ENCODE data around the gene LPO. TPM values are rescaled to one million over a fixed set of nuclear protein-coding genes. Genes with fewer than 3 reads are reported as not detected.

Gene LPO
- total and polyA plus RNA-seq, 2 donors (not counting 3 experiments of a cell fraction or from before 2014, with no cell fraction given), result not detected

DNA sequence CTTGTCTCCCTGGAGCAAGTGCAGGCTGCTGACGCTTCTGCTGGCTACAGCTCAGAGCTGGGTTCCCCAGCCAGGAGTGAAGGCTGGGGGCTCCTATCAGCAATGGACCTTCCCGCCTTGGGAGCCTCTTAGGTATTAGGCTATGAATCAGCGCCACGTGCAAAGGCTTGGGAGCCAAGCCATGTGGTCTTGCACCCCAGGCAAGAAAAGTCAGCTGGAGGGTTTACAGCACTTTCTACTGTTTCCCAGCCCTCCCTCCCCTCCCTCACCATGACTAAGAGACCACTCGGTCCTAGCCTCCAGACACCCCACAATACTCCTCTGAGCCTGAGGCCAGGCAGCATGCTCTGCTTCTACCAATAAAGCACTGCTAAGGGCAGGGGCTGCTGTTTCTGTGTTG is 33.6 kb upstream of the LPO start:
- dilution Hi-C loops (cut with MboI; ENCODE audit: extremely low pct_ligation_motif_present, low sequenced_read_pairs) (no loop called here), intact Hi-C loops (cut with micrococcal nuclease) (loop anchor here (5.0 kb wide), 1 partner anchor 43 kb away; no protein-coding TSS in a partner anchor)
- Histone ChIP-seq H3K4me1 (ENCODE audit: control insufficient read depth, extremely low read depth, insufficient read depth, low read length) (no peaks in the 10 kb centered on the region), H3K4me2 (ENCODE audit: insufficient read depth, low read length) (no peak overlapping the region), H3K79me2 (ENCODE audit: control insufficient read depth, insufficient read depth, low read length) (no peaks in the 10 kb centered on the region), H3K4me3 (replicated peaks in 1 of 3; ENCODE audit: insufficient read depth in 1 of 3, low read depth in 1 of 3, low read length in 3 of 3) (no peak overlapping the region), H3K27me3 (ENCODE audit: control insufficient read depth in 2 of 2, insufficient read depth in 2 of 2, low read length in 2 of 2) (peaks cover 0 to 3% of the 10 kb centered on the region in 2 experiments), H3K9ac (replicated peaks; ENCODE audit: extremely low read depth, insufficient read depth, low read length) (no peak overlapping the region), H3K36me3 (ENCODE audit: control insufficient read depth in 2 of 2, extremely low read depth in 1 of 2, insufficient read depth in 2 of 2, low read length in 2 of 2) (peaks cover 0 to 6% of the 10 kb centered on the region in 2 experiments), H2AFZ (ENCODE audit: low read depth, low read length) (no peak overlapping the region), H3K9me1 (replicated peaks; ENCODE audit: control insufficient read depth, extremely low read depth, insufficient read depth, low read length) (no peaks in the 10 kb centered on the region), H4K20me1 (replicated peaks; ENCODE audit: control insufficient read depth, extremely low read depth, insufficient read depth, low read length) (no peaks in the 10 kb centered on the region), H3K27ac (ENCODE audit: insufficient read depth, low read depth, low read length) (no peak overlapping the region), H3K9me3 (replicated peaks; ENCODE audit: control insufficient read depth, insufficient read depth, low read length) (no peaks in the 10 kb centered on the region)
- FAIRE-seq, result no peak
- no peak for DNase-seq (ENCODE audit: low read depth, low spot score)
- POLR2A ChIA-PET, result no interaction called here
- BruUV-seq (replicated peaks), result no TSS peak
- CTCF ChIA-PET, result interaction anchor here (0.6 kb wide), 1 partner anchor 114 kb away, joined by 3 read pairs; no protein-coding TSS in a partner anchor
- TF ChIP-seq FOS (IDR thresholded peaks at IDR 0.05; ENCODE audit: borderline replicate concordance, insufficient read depth, low read length) (no peak), CTCF (IDR thresholded peaks at IDR 0.05; ENCODE audit: extremely low read depth in 1 of 2, insufficient read depth in 1 of 2, low read depth in 1 of 2, low read length in 2 of 2) (no peak), JUN (IDR thresholded peaks at IDR 0.05; ENCODE audit: borderline replicate concordance, insufficient read depth, insufficient read length, low read depth) (no peak), GATA2 (IDR thresholded peaks at IDR 0.05; ENCODE audit: insufficient read depth, insufficient read length, low read depth, low read length) (no peak), EZH2 (IDR thresholded peaks at IDR 0.05; ENCODE audit: borderline replicate concordance, low read depth, low read length, severe bottlenecking) (no peak), MYC (IDR thresholded peaks at IDR 0.05; ENCODE audit: low read depth, low read length) (no peak), POLR2AphosphoS5 (IDR thresholded peaks at IDR 0.05; ENCODE audit: insufficient read depth, low read depth, low read length) (no peak), POLR2A (IDR thresholded peaks at IDR 0.05; ENCODE audit: low read depth, low read length) (no peak)
- TF ChIP-seq, protein P1, sequence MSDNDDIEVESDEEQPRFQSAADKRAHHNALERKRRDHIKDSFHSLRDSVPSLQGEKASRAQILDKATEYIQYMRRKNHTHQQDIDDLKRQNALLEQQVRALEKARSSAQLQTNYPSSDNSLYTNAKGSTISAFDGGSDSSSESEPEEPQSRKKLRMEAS (IDR thresholded peaks at IDR 0.05; ENCODE audit: insufficient read depth, insufficient read length), result no peak

Measured in endothelial cell of umbilical vein (primary cell).